Measurements from ENCODE around the gene DHRSX.

GRCh38 chrX:2388669-2389068, 112.1 kb downstream of the DHRSX start:
- TF ChIP-seq CTCF (IDR thresholded peaks at IDR 0.05 in 2 of 3, conservative IDR thresholded peaks at IDR 0.05 in 1 of 3; ENCODE audit: control insufficient read depth in 2 of 3, extremely low read depth in 1 of 3, insufficient read depth in 1 of 3, low read depth in 3 of 3, low read length in 3 of 3): no peak
- TF ChIP-seq ZSCAN29 (IDR thresholded peaks at IDR 0.05): no peak
- TF ChIP-seq TAF1 (IDR thresholded peaks at IDR 0.05; ENCODE audit: borderline replicate concordance, low read depth, low read length): no peak
- TF ChIP-seq FOXM1 (IDR thresholded peaks at IDR 0.05; ENCODE audit: low read depth, low read length): no peak
- TF ChIP-seq ZBTB40 (IDR thresholded peaks at IDR 0.05; ENCODE audit: borderline replicate concordance): no peak
- no peak for TF ChIP-seq NBN (IDR thresholded peaks at IDR 0.05)
- no peak for TF ChIP-seq MYC (IDR thresholded peaks at IDR 0.05; ENCODE audit: insufficient read depth, insufficient read length, insufficient replicate concordance, low read length, severe bottlenecking)
- TF ChIP-seq IKZF2 (IDR thresholded peaks at IDR 0.05): no peak
- TF ChIP-seq CREM (IDR thresholded peaks at IDR 0.05; ENCODE audit: low read depth): no peak
- TF ChIP-seq E4F1 (IDR thresholded peaks at IDR 0.05; ENCODE audit: borderline replicate concordance, partially characterized antibody): no peak
- TF ChIP-seq MTA2 (IDR thresholded peaks at IDR 0.05; ENCODE audit: low read depth): no peak
